ENCODE data around the gene PMEPA1.

The PMEPA1 gene

DNA sequence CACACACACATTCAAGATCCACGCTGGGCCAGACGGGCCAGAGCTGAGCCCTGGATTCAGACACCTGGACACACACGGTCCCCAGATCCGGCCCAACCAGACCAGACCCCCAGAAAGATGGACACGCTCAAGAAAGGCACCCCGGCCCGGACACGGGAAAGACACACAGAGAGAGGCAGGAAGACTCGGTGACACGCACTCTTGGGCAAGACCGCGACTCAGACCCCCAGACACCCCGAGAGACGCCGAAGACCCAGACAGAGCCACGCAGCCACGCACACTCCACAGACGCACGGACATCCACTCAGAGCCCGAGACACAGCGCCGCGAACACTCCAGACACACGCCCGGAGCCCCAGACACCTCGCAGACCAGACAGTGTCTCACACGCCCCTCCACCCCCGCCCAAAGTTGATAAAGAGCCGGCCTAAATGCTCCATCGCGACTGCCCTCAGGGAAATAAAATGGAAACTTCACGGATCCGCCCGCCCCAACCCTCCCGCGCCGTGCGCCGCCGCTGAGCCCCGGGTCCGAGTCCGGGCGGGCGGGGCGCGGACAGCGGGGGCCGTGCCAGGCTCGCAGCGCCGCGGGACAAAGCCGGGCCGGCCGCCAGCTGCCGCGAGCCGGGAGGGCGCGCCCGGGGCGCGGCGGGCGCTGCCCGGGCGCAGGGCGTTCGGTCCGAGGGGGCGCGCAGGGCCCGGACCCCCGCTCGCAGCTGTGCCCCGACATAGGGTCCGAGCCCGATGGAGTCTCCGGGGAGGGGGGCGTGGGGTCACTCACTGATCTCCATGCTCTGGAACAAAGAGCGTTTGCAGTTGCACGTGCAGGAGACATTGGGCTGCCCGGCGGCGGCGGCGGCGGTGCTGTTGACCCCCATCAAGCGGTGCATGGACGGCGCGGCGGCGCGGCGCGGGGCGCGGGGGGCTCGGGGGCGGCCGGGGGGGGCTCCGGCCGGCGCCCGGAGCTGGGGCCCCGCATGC, 831 bp downstream of the PMEPA1 start:
- peak; percentile 64 for DNase-seq

DNA sequence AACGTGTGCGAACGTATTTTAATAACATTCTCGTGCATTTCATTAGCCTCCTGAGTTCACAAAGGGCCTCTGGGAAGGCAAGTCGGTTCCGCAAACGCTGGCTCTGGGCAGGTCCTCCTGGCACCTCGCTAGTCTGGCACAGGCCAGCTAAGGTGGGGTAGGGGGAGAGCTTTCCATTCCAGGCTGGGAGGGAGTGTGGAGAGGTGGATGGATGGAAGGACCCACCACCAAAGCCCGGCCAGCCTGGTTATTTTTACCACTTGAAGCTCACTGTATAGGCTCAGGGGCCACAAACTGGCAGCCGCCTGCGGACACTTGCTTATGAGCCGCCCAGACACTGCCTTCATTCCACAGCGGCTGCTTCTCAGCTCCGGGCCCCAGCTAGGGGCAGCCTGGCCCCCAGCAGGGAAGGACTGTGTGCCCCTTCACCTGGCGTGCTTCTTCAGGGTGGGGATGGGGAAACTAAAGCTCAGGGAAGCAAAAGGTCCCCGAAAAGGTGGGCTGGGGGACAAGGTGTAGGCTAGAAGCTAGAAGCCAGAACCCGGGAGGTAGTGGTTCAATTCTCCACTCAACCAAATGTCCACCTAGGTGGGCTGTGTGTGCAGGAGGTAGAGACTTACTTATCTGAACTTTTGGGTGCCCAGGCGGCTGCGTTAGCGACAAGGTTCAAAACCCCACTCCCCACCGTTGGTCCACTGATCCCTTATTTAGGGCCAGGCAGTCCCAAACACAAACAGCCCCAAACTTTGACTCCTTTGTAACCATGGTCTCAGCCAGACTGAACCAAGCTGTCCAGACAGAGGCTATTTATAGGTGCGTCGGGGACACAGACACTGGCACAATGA, 1.7 kb downstream of the PMEPA1 start:
- peak; percentile 59 for DNase-seq

DNA sequence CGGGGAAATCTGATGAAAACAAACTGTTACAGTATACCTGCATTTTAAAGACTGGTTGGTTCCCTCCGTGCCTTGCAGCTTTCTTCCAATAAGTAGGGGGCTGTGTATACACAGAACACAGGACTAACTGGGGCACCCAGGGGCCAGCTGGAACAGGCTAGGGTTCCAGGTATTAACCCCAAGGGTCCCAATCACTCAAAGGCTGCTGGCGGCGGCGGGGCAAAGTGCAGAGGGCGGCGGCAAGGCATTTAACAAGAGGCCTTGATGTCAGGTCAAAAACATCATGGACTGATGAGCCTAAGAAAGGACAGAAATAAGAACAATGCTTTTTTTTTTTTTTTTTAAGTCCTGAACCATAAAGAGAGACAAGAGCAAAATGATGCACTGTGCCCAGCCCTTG, 2.5 kb downstream of the PMEPA1 start:
- no peak for DNase-seq

DNA sequence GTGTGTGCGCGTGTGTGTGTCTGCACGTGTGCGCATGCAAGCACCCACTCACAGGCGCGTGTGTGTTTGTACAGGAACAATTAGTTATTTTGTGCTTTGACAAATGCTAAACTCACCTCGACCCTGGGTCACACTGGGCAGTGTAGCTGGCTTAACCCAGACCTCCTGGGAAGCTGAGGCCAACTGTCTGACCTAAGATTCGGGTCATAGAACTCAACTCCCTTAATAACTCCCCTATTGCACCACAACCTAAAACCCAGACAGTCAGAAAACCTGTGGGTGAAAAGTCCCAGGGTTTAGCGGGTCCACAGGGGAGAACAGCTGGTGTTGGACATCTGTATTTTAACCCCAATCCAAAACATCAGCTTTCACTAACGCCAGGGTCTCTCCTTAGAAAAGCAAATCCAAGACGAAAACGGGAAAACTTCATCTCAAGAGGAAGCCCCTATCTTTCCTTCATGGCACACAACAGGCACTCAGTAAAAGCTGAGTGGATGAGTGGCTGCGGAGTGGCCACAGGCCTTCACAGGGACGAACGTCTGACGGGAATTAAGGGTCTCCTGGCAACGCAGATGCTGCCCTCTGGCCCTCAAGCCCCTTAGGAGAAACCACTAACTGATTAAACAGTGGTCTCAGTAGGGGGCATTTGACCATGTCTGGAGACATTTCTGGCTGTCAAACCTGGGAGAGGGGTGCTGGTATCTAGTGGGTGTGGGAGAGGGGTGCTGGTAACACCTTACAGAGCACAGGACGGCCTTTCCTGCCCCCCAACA, 4.5 kb downstream of the PMEPA1 start:
- DNase-seq: no peak

DNA sequence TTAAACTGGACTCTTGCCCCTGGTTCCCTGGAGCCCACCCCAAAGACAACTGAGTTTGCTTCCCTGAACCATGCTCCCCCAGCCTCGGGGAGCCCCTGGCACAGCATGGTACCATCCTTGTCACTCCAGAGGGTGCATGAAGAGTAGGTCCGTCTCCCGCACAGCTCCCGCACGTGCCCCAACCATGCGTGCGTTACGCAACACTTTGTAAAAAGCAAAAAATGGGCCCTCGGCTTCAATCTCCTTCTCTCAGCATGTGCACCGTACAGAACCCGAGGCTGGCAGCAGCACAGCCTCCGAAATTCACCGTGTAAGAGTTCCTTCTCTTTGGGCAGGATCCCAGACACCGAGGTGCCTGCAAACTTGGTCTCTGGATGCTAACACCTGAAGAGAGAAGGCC, 5.6 kb downstream of the PMEPA1 start:
- DNase-seq: no peak

DNA sequence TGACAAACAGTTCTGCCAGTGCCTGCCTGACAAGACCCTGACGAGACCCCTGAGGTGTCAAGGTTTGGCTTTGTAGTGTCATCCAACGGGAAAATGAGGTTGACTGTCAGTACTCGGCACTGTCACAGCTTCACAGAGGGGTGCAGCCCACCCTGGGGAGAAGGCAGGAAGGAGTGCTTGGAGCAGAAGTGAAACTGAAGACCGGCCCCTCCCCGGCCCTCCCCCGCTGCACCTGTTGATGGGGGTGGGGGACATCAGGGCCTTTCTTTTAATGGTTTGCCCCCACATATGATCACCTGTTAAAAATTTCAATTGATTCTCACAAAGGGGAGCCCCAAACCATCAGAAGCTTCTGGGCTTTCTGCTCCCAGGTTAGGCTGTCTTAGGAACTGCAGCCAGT, 6.8 kb downstream of the PMEPA1 start:
- DNase-seq: no peak

DNA sequence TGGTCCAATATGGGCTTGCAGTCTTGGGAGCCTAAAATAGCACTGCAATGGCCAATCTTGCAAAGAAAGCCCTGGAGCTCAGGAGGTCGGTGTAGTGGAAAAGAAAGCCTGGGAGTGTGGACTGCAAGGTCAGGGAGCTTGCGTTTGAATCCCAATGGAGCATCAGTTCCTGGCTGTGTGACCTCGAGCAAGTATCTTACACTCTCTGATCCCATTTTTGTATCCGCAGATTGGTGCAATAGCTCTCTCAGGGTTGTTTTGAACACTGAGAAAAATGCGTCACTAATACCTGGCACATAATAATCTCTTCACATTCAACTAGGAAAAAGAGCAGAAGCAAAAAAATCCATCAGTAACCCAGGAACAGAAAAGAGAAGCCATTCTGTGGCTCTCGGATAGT, 7.3 kb downstream of the PMEPA1 start:
- no peak for DNase-seq

DNA sequence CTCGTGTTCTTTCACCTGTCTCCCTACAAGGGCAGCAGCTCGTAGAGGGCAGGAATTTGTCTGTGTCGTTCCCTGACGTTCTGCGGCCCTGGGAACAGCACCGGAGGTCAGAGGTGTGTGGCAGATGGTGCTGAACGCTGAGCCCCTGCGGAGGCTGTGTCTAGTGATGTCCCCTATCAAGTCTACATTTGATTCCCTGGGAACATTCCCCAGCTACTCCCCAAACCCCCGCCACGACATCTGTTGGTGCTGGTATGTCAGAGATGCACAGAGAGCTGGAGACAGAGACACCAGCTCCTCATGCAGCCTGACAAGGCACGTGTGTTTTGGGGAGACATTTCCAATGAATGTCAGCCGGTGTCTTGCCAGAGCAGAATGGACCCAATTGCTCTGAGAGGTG, 7.7 kb downstream of the PMEPA1 start:
- no peak for DNase-seq

DNA sequence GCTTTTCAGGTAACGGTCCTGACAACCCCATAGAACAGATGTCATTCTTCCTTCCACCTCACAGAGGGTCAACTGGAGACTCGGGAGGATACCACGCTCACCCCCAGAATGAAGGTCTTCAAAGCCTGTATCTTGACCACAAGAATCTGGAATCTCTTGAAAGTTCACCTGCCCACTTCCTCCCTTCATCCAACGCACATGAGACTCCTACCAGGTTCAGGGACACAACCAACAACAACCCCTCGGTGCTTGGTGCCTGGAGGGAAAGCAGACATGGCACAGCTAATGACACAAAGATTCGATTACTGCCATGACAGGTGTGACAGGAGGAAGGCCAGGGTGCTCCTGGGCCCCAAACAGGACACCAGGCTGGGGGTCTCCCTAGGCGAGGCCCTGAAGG, 8.2 kb downstream of the PMEPA1 start:
- no peak for DNase-seq

DNA sequence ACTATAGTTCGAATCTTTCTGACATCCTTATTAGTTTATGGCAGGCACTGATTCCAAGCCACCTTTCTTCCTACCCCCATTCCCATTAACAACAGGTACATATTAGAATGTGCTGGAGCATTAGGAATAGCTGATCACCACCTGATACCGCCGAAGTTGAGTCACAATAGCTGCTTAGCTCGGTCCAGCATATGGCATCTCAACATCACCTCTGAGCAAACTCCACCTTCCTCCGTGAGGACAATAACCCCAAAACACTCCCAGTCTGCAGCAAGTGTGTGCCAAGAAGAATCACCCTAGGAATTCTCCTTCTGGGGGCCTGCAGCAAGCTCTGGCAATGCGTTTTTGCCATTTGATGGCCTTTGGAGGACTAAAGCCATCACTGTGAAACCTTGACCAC, 8.7 kb downstream of the PMEPA1 start:
- DNase-seq: no peak

DNA sequence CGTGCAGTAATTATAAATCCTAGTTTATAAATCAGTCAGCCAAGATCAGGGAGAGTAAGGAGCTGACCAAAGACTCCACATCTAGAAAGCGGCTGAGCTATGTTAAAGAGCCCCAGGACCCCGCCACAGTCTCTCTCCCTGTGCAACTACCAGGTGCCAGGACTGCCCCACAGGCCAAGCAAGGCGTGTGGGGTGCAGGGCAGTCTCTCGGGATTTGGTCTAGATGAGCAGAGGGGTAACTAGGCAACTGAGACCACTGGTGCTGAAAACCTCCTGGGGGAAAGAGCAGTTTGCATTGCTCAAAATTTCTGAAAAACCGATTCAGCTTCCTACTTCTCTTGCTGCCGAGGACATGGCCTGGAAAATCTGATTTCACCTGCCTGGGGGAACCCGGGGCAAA, 10.4 kb downstream of the PMEPA1 start:
- DNase-seq: no peak

DNA sequence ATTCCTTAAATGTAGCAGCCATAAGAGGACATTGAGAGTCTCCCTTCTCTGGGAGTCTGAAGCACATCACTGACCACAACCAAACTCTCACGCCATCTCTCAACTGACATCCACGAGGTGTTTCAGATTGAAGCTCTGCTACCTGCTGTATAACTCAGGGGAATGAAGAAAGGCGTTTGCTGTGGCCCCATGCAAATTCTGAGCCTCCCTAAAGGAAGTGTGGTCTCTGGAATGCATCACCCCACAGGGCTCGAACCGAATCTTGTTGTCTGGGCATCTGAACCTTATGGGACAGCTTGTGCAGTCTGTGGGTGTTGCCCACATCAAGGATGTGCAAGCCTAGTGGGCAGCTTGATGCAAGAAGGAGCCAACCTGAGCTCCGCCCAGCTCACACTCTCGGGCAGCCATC, 10.9 kb downstream of the PMEPA1 start:
- no peak for DNase-seq

DNA sequence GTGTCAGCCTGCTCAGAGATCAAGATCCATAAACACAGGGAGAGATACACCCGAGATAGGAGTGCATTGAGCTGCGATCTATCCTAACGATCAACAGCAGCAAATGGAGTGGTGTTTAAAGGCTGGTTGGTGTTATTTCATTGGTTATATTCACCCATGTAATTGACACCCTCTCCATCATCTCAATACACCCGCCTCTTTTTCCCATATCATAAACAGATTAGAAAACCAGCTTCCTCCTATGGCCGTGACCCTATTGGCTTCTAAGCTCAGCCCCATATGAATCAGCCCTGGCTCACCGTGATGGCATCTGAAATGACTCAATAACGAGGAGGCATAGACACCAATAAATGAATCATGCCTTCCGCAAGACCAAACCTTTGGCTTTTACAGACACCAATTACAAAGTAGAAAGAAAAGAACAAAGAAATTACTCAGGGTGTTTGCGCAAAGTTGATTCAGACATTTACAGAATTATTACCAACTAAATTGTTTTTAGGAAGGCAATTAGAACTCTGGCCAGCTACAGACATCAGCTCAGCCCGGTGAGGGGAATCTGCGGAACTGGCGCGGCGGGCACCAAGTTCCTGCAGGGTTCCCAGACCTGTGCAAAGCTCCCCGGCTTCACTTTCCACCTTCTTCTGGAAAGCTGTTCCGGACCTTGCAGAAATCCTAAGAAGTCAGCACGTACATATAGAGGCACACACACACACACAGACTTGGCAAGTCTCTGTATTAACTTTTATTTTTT, 11.5 kb downstream of the PMEPA1 start:
- no peak for DNase-seq

DNA sequence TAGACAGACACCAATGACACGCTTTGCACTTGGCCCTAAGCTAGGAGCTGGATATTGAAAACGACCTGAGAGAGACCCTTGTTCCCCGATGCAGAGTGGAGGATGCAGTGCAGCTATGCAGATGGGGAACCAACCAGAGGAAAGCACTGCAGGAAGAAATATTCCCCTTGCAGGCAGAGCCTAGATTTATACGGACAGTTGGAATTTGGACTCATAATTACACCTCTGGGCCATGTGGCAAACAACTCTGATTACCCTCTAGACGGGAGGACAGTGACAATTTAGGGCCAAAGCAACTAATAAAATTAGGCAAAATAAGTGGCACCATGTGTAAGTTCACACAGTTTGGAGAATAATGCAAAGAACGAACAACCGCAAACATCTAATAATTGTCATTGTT, 12.3 kb downstream of the PMEPA1 start:
- DNase-seq: no peak

DNA sequence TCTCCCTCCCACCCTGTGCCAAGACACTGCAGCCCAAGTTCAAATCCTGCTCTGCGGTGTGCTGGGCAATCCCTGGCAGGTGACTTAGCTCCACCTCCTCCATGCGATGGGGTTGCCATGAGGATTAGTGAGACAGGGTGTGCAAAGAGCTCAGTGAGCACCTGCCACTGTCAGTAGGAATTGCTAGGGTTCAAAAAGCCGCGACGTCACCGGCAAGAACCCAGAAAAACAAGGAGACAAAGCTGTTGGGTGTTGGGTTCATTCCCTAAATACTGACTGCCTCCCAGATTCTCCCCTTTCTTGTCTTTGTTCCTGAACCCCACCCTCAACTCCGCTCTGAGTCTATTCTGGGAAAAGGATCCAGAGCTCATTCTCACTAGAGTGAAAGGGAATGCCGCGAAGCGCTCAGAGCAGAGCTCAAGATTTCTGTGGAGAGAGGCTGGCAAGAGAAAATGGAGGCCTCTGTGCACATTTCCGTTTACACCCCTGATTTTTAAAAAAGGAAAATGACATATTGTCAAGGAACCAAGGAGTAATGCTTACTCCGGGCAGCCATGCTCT, 13.3 kb downstream of the PMEPA1 start:
- DNase-seq: no peak

DNA sequence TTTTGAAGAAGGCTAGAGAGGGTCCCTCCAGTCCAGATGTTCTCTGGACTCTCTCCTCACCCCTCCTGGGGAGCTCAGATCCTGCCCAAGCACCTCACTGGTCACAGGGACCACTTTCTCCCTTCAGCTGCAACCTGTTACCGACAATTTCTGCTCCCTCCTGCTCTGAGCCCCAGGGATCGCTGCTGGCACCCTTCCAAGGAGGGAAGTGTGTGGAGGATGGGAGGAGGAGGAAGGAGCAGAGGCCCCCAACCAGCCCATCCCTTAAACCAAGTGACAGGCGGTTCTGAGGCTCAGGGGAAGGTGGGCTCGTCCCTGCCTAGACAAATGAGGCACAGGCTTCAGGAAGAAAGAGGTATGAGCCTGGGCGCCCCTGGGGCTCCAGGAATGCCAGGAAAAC, 13.9 kb downstream of the PMEPA1 start:
- DNase-seq: no peak

DNA sequence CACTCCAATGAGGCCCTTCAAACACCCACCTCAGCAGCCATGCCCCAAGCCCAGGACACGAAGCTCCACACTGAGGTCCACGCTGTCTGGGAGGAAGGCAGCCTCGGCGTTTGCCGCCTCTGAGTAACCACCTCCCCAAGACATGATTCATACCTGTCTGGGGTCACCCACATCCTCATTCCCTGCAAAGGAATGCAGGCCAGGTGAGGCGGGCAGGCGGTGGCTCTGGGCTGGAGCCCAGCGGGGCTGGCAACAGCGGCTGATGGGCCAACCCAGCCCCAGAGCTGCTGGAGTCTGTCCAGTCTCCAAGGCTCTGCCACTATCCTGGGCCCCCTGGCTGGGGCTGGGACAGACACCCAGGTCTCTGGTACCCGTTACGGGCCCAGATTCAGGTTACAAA, 14.8 kb downstream of the PMEPA1 start:
- DNase-seq: no peak

DNA sequence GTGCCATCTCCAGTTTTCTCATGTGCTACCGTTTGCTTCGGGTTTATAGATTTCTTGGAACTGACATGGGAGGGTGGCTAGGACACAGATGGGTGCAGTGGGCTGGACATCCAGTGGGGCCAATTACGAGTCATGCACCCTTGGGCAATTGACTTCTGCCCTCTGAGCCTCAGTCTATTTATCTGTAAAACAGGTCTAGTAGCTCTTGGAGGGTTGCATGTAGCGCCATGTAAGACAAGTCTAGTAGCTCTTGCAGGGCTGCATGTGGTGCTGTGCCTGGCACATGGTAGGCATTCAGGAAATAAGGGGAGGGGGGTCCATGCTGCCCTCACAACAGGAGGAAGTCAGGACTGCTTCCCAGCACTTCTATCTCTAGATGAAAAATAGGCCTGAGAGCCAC, 15.3 kb downstream of the PMEPA1 start:
- DNase-seq: no peak

DNA sequence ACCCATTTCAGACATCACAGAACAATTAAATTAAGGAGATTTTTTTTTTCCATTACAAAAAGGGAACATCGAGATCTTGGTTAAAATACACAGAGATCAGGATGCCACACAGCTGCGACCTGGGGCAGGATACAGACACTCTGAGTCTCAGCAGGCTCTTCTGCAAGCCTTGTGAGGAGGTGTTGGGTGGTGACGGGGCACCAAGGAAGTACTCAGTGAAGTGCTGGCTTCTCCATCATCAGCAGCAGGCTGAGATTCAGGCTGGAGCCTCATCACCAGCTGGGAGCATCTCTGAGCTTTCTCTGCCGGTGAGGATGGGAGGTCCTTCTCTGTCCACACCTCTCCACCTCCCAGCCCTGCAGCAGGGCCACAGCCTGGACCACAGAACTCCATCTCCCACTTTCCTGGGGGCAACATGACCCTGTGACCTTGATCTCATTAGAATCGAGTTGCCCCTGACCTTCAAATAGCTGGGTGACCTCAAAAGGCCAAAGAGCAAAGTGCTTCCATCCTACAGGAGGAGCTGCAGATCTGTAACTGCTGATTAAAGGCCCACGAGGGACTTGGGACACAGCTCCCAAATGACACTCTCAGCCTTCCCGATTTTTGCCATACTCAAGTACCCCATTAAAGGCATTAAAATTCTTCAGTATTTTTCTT, 16.0 kb downstream of the PMEPA1 start:
- no peak for DNase-seq

DNA sequence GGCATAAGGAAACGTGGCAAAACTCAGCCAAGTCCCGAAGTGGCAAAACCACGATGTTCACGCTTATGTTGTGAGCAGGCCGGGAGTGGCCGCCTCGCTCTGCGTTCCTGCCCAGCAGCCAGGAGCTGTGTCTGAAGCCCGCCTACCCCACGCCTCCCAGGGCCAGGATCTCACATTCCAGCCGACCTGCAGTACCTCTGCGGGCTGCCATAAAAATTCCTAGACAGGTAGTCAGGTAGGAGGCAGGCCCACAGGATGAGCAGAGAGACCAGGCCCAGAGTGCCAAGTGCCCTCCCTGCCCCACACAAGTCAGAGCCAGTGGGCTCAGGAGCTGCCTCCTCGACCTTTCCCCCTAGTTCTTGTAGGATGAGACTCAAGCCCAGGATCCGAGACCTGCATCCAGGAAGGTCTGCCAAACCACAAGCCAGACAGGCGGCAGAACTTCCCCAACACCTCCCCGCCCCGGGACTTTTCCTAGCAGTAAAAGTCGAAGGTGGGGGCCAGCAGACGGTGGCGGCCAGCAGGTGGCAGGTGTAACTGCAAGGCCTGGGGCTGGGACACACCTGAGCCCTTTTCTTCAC, 16.7 kb downstream of the PMEPA1 start:
- no peak for DNase-seq

DNA sequence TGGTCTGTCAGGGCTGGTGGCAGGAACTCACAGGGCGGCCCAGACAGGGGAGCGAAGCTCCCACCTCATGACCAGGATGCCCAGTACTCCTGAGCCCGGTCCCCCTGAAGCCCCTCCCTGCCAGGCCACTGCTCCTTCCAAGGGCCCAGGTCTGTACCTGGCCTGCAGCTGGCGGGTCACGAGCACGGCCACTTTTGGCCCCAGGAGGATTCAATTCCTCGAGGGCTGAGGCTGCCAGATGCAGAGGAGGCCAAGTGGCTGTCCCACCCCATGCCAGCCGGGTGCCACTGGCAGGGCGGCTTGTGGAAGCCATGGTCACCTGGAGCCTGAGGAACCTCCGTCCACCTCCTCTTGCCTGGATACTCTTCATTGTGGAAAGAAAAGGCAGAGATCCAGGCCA, 17.4 kb downstream of the PMEPA1 start:
- no peak for DNase-seq

Data from left hindlimb (tissue), 1 donor.